Measurements from ENCODE around the gene WNT10A. TPM values are rescaled to one million over a fixed set of nuclear protein-coding genes. Genes with fewer than 3 reads are reported as not detected.
"Not testable (repeated sequence)": the region's sequence is repeated elsewhere in the genome, so short reads cannot be mapped to it uniquely, and the experiment has no call there.

Gene WNT10A
- 1.5 TPM for polyA plus RNA-seq
- long read RNA-seq, donor 1: 0 reads
- long read RNA-seq, donor 2: 0 reads
- long read RNA-seq, donor 3: 0 reads
- long read RNA-seq, donor 4: 0 reads
- long read RNA-seq, donor 5: 0 reads
- long read RNA-seq, donor 6, partial matches to known transcripts: 0 of 1 reads
- long read RNA-seq, donor 6, other reads (novel, unspliced or antisense): 0 of 1 reads
- long read RNA-seq, donor 7: 0 reads
- long read RNA-seq, donor 8: 0 reads
- long read RNA-seq, donor 9: 0 reads
- long read RNA-seq, donor 10: 0 reads
- long read RNA-seq, donor 11: 0 reads

DNA sequence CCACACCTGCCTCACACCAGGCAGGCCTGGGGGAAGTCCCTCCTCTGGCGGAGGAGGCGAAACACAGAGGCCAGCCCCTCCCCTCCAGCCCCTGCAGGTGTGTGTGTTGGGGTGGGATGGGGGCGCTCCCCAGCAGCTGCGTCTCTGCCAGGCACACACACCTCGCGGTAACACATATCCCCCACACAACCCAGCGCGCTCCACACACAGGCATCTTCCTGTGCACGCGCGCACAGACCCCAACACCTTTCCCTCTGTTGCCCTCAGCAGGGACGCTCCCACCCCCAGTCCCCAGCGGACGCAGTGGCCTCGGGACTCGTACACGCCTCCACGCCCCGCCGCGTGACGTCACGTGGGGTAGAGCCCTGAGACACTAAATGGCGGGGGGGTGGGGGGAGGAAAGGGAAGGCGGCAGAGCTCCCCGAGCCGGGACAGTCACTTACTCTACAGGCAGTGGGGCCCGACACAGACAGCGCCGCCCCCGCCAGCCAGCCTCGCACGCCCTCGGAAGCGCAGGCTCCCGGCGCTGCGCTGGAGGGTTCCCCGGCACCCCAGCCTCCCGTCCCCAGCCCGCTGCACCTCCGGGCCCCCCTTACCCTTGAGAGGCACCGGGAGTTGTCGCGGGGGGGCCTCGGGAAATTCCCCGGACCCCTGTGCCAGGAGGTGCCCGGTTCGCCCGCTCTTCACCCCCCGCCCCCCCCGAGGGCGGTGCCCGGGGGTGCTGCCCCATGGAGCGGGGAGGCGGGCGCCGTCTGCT is at the start of gene WNT10A:
WNT10A (plus strand) TSS at position 751 of the 757 bp plus-strand sequence. CDS start 144 bp downstream, outside the sequence.
- no peaks in the 10 kb centered on the region for H3K36me3 ChIP-seq (ENCODE audit: control insufficient read depth, insufficient read depth, low read length)
- H3K4me3 ChIP-seq (ENCODE audit: low read length): no peak within 1 kb of the TSS
- H3K27ac ChIP-seq (ENCODE audit: low read length): no peak within 1 kb of the TSS
- peak in 1 of 2 donors; percentile 33 for DNase-seq
- peaks cover 96% of the 10 kb centered on the region for H3K27me3 ChIP-seq (ENCODE audit: control insufficient read depth, insufficient read depth, low read length)
- peaks cover 13% of the 10 kb centered on the region for H3K4me1 ChIP-seq (ENCODE audit: control insufficient read depth, insufficient read depth, low read length)
- WGBS (ENCODE audit: insufficient coverage, low lambda C conversion rate): no CpG with 5 or more reads among the region's 58 CpGs
- no peaks in the 10 kb centered on the region for H3K9me3 ChIP-seq (ENCODE audit: control insufficient read depth, low read depth, low read length)

DNA sequence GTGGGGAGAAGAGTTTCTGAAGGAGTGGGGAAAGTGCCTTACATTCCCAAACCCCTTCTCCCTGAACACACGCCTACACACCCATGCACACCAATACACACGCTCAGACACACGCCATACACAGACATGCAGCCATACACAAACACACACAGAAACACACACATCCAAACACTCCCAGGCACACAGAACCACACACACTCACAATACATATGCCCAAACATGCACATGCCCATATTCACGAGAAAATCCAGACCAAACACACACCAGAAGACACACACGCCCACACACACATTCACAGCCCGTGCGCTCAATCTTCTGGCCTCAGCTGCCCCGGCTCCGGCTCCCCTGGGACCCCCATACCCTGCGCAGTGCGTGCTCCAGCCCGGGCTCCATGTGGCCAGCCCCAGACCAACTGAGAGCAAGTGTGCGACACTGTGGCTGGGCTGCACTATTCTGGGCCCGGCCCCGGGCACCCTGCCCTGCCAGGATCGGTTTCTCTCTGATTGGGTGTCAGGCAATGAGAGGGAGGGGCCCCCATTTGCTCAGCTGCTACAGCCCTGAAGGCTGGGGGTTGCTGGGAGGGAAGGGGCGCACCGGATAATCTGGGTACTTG is 49.2 kb upstream of the WNT10A start, which contains the start of gene PRKAG3:
PRKAG3 (minus strand) TSS at position 426 of the 613 bp plus-strand sequence.
- Histone ChIP-seq H3K27ac (ENCODE audit: low read length) (no peak within 1 kb of the TSS), H3K27me3 (ENCODE audit: control insufficient read depth, insufficient read depth, low read length) (peaks cover 29% of the 10 kb centered on the region)
- WGBS (ENCODE audit: insufficient coverage, low lambda C conversion rate): no CpG with 5 or more reads among the region's 18 CpGs

DNA sequence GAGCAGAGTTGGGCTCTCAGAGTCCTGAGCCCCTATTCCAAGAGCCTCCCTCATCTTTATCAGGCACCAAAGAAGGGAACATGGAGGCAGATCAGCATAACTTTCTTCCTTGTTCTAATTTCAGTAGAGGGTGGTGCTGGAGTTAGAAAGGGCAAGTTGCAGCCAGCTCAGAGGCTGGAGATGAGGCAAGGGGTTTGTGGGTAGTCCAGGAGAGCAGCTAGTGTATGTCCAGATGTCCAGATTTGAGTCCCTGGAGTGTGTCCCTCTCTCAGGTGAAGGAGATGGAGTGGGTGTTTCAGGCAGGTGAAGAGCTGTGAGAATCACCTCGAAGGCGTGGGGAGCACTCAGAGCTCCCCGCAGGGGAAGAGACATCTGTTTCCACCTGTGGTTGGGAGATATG is 48.6 kb upstream of the WNT10A start:
- Histone ChIP-seq H3K27ac (ENCODE audit: low read length) (no peak overlapping the region), H3K27me3 (ENCODE audit: control insufficient read depth, insufficient read depth, low read length) (peaks cover 29% of the 10 kb centered on the region), H3K4me3 (ENCODE audit: low read length) (no peak overlapping the region), H3K36me3 (ENCODE audit: control insufficient read depth, insufficient read depth, low read length) (no peaks in the 10 kb centered on the region), H3K4me1 (ENCODE audit: control insufficient read depth, insufficient read depth, low read length) (no peaks in the 10 kb centered on the region), H3K9me3 (ENCODE audit: control insufficient read depth, low read depth, low read length) (no peaks in the 10 kb centered on the region)
- no CpG with 5 or more reads among the region's 3 CpGs for WGBS (ENCODE audit: insufficient coverage, low lambda C conversion rate)
- no peak for DNase-seq

More for the DNA sequence above, 49.2 kb upstream of the WNT10A start, which contains the start of gene PRKAG3:
- Histone ChIP-seq H3K4me3 (ENCODE audit: low read length) (no peak within 1 kb of the TSS), H3K9me3 (ENCODE audit: control insufficient read depth, low read depth, low read length) (no peaks in the 10 kb centered on the region), H3K4me1 (ENCODE audit: control insufficient read depth, insufficient read depth, low read length) (no peaks in the 10 kb centered on the region), H3K36me3 (ENCODE audit: control insufficient read depth, insufficient read depth, low read length) (no peaks in the 10 kb centered on the region)
- no peak for DNase-seq

DNA sequence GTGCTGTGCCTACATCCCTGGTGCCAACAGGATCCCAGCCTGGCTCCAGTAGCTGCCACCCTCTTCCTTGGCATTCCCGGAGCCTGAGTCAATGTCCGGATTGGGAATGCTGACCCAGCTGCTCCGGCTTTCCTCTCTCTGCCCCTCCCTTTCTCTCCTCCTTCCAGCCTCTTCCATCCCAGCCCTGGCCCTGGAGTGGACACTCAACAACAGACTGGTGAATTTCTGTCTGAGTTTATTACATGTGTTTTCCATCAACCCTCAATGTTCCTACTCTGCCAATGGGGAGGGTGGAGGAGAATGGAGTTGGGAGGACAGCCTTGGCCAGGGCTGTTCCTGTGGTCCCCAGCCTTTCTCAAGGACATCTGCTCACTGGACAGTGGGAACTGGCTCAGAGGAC is 48.1 kb upstream of the WNT10A start:
- peaks cover 29% of the 10 kb centered on the region for H3K27me3 ChIP-seq (ENCODE audit: control insufficient read depth, insufficient read depth, low read length)
- no peak for DNase-seq
- no peaks in the 10 kb centered on the region for H3K9me3 ChIP-seq (ENCODE audit: control insufficient read depth, low read depth, low read length)
- H3K4me3 ChIP-seq (ENCODE audit: low read length): no peak overlapping the region
- H3K36me3 ChIP-seq (ENCODE audit: control insufficient read depth, insufficient read depth, low read length): no peaks in the 10 kb centered on the region
- H3K27ac ChIP-seq (ENCODE audit: low read length): no peak overlapping the region
- H3K4me1 ChIP-seq (ENCODE audit: control insufficient read depth, insufficient read depth, low read length): no peaks in the 10 kb centered on the region
- WGBS (ENCODE audit: insufficient coverage, low lambda C conversion rate): 93% methylated on average over 3 of the region's 3 CpGs

DNA sequence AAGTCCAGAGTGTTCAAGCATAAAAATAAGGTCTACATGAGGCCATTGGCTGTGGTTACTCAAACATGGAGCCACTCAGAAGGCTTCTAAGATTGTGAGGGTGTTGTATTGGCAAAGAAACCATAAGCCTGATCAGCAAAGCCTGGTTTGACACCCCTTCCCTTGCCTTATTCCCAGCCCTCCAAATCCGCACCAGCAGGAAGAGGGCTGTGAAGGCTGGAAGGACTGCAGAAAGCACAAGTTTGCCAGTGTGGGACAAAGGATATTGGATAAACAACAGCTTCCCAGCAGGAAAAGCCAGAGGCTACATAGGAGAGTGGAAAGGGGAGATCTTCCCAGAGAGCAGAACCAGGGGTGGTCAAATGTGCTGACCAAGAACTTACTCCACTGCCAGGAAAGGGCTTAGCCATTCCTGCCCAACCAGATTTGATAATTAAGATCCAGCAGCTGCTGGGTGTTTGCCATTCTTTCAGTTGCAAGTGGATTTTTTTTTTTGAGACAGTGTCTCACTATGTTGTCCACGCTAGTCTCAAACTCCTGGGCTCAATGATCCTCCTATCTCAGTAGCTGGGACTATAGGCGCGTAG is 47.5 kb upstream of the WNT10A start:
- no peak for DNase-seq
- Histone ChIP-seq H3K27ac (ENCODE audit: low read length) (no peak overlapping the region), H3K4me1 (ENCODE audit: control insufficient read depth, insufficient read depth, low read length) (no peaks in the 10 kb centered on the region), H3K36me3 (ENCODE audit: control insufficient read depth, insufficient read depth, low read length) (no peaks in the 10 kb centered on the region), H3K27me3 (ENCODE audit: control insufficient read depth, insufficient read depth, low read length) (peaks cover 29% of the 10 kb centered on the region), H3K4me3 (ENCODE audit: low read length) (no peak overlapping the region), H3K9me3 (ENCODE audit: control insufficient read depth, low read depth, low read length) (no peaks in the 10 kb centered on the region)
- WGBS (ENCODE audit: insufficient coverage, low lambda C conversion rate): 80% methylated on average over 1 of the region's 4 CpGs

DNA sequence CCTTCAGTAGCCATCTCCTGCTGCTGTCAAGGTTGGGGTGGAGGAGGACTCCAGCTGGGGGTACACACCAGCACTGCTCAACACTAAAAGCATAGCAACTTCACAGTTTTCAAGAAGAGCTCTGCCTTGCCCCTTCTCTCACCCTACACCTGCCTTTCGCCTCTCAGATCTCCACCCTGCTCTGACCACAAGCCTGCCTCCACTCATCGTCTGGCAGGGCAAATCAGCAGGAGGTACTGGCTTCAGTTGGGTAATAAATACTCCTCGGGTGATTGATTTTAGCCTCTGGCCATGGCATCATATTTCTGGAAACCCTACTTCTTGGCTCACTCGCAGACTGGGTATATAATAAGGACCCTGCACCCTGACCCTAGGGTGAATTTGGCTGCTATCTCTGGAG is 46.0 kb upstream of the WNT10A start:
- Histone ChIP-seq H3K9me3 (ENCODE audit: control insufficient read depth, low read depth, low read length) (no peaks in the 10 kb centered on the region), H3K36me3 (ENCODE audit: control insufficient read depth, insufficient read depth, low read length) (no peaks in the 10 kb centered on the region), H3K4me1 (ENCODE audit: control insufficient read depth, insufficient read depth, low read length) (no peaks in the 10 kb centered on the region), H3K27me3 (ENCODE audit: control insufficient read depth, insufficient read depth, low read length) (peaks cover 33% of the 10 kb centered on the region), H3K4me3 (ENCODE audit: low read length) (no peak overlapping the region), H3K27ac (ENCODE audit: low read length) (no peak overlapping the region)
- no CpG with 5 or more reads among the region's 4 CpGs for WGBS (ENCODE audit: insufficient coverage, low lambda C conversion rate)
- no peak for DNase-seq

DNA sequence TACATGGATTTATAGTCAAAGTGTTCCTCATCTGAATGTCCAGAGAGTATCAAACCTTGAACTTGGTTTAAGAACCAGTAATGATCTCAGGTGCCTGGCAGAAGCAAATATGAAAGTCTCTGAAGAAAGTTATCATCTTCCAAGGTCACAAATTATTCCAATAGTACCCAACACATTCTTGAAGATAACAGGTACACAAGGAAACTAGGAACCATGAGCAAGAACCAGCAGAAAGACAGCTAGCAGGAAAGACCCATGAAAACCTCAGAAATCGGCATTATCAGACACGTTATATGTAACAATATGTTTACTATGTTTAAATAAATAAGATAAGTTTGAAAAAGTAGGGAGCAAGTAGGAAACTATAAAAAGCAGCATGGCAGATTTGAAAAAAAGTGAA is 43.2 kb upstream of the WNT10A start:
- no peak for DNase-seq
- no peak overlapping the region for H3K4me3 ChIP-seq (ENCODE audit: low read length)
- no peaks in the 10 kb centered on the region for H3K9me3 ChIP-seq (ENCODE audit: control insufficient read depth, low read depth, low read length)
- H3K36me3 ChIP-seq (ENCODE audit: control insufficient read depth, insufficient read depth, low read length): no peaks in the 10 kb centered on the region
- H3K27ac ChIP-seq (ENCODE audit: low read length): no peak overlapping the region
- H3K27me3 ChIP-seq (ENCODE audit: control insufficient read depth, insufficient read depth, low read length): peaks cover 21% of the 10 kb centered on the region
- no peaks in the 10 kb centered on the region for H3K4me1 ChIP-seq (ENCODE audit: control insufficient read depth, insufficient read depth, low read length)
- 85% methylated on average over 2 of the region's 2 CpGs for WGBS (ENCODE audit: insufficient coverage, low lambda C conversion rate)

DNA sequence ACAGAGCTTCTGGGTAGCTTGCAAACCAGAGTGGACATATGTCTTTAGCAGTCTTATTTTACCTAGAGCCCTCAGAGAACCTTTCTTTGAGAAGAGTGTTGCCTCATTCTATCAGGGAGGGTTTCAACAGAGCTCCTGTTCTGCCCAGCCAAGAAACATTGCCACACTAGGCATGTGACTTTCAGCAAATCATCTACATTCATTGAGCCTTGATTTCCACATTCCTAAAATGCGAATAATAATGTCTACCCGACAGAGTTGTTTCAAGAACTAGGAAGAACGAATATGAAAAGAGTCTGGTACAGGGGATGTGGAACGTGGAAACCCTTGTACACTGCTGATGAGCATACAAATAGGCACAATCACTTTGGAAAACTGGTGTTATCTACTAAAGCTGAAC is 41.2 kb upstream of the WNT10A start:
- H3K36me3 ChIP-seq (ENCODE audit: control insufficient read depth, insufficient read depth, low read length): no peaks in the 10 kb centered on the region
- H3K27ac ChIP-seq (ENCODE audit: low read length): no peak overlapping the region
- no peak for DNase-seq
- no peaks in the 10 kb centered on the region for H3K4me1 ChIP-seq (ENCODE audit: control insufficient read depth, insufficient read depth, low read length)
- no peaks in the 10 kb centered on the region for H3K9me3 ChIP-seq (ENCODE audit: control insufficient read depth, low read depth, low read length)
- no CpG with 5 or more reads among the region's 4 CpGs for WGBS (ENCODE audit: insufficient coverage, low lambda C conversion rate)
- H3K27me3 ChIP-seq (ENCODE audit: control insufficient read depth, insufficient read depth, low read length): peaks cover 13% of the 10 kb centered on the region
- H3K4me3 ChIP-seq (ENCODE audit: low read length): no peak overlapping the region

DNA sequence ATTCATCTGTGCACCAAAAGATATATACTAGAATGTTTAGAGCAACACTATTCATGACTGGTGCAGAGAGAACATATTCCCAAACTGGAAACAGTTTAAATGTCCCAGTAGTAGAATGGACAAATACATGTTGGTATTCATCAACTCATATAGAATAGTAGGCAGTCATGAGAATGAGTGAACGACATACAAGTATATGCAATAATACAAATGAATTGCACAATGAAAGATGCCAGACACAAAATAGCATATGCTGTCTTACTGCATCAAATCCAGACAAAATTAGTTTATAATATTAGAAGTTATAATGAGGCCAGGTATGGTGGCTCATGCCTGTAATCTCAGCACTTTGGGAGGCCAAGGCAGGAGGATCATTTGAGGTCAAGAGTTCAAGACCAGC is 40.8 kb upstream of the WNT10A start:
- H3K27me3 ChIP-seq (ENCODE audit: control insufficient read depth, insufficient read depth, low read length): peaks cover 9% of the 10 kb centered on the region
- no peak for DNase-seq
- H3K27ac ChIP-seq (ENCODE audit: low read length): no peak overlapping the region
- no peak overlapping the region for H3K4me3 ChIP-seq (ENCODE audit: low read length)
- H3K36me3 ChIP-seq (ENCODE audit: control insufficient read depth, insufficient read depth, low read length): no peaks in the 10 kb centered on the region
- WGBS (ENCODE audit: insufficient coverage, low lambda C conversion rate): 100% methylated on average over 1 of the region's 1 CpG
- H3K9me3 ChIP-seq (ENCODE audit: control insufficient read depth, low read depth, low read length): no peaks in the 10 kb centered on the region
- no peaks in the 10 kb centered on the region for H3K4me1 ChIP-seq (ENCODE audit: control insufficient read depth, insufficient read depth, low read length)

DNA sequence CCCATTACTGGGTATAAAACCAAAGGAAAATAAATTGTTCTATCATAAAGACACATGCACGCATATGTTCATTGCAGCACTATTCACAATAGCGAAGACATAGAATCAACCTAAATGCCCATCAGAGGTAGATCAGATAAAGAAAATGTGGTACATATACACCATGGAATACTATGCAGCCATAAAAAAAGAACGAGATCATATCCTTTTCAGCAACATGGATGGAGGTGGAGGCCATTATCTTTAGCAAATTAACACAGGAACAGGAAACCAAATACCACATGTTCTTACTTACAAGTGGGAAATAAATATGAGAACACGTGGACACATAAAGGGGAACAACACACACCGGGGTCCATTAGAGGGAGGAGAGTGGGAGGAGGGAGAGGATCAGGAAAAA is 36.3 kb upstream of the WNT10A start:
- not testable (repeated sequence) for DNase-seq; H3K27ac ChIP-seq (ENCODE audit: low read length); H3K4me1 ChIP-seq (ENCODE audit: control insufficient read depth, insufficient read depth, low read length); H3K4me3 ChIP-seq (ENCODE audit: low read length); H3K9me3 ChIP-seq (ENCODE audit: control insufficient read depth, low read depth, low read length); H3K36me3 ChIP-seq (ENCODE audit: control insufficient read depth, insufficient read depth, low read length); H3K27me3 ChIP-seq (ENCODE audit: control insufficient read depth, insufficient read depth, low read length)
- 93% methylated on average over 2 of the region's 5 CpGs for WGBS (ENCODE audit: insufficient coverage, low lambda C conversion rate)

Data from large intestine (tissue), 12 donors.